Ishikawa (cell line): ENCODE results near the gene PAK2.

Experiments used
- CEBPB ChIP-seq: IDR thresholded peaks from 2 replicates; pipeline ENCODE4 v1.6.1; 2012
- CREB1 ChIP-seq: IDR thresholded peaks from 2 replicates; pipeline ENCODE4 v1.6.1; 2012; ENCODE audit warnings: low read depth
- EGR1 ChIP-seq: IDR thresholded peaks from 2 replicates; pipeline ENCODE4 v1.6.1; 2012
- EP300 ChIP-seq: IDR thresholded peaks from 2 replicates; pipeline ENCODE4 v1.6.1; 2012; ENCODE audit warnings: borderline replicate concordance
- FOXM1 ChIP-seq: IDR thresholded peaks from 2 replicates; pipeline ENCODE4 v1.6.1; 2012; ENCODE audit warnings: low read depth, borderline replicate concordance
- MAX ChIP-seq: IDR thresholded peaks from 2 replicates; pipeline ENCODE4 v1.6.1; 2012
- NFIC ChIP-seq: IDR thresholded peaks from 2 replicates; pipeline ENCODE4 v1.6.1; 2012
- RAD21 ChIP-seq: IDR thresholded peaks from 2 replicates; pipeline ENCODE4 v1.6.1; 2012; ENCODE audit warnings: low read depth
- REST ChIP-seq: IDR thresholded peaks from 2 replicates; pipeline ENCODE4 v1.6.1; 2012; ENCODE audit warnings: low read depth, mild to moderate bottlenecking
- TAF1 ChIP-seq: IDR thresholded peaks from 2 replicates; pipeline ENCODE4 v1.6.1; 2012; ENCODE audit warnings: low read depth, mild to moderate bottlenecking
- TCF12 ChIP-seq: IDR thresholded peaks from 2 replicates; pipeline ENCODE4 v1.6.1; 2012; ENCODE audit warnings: low read depth
- TEAD4 ChIP-seq: IDR thresholded peaks from 2 replicates; pipeline ENCODE4 v1.6.1; 2012
- USF1 ChIP-seq: IDR thresholded peaks from 2 replicates; pipeline ENCODE4 v1.6.1; 2012
- YY1 ChIP-seq: IDR thresholded peaks from 2 replicates; pipeline ENCODE4 v1.6.1; 2012; ENCODE audit warnings: low read depth
- ZBTB7A ChIP-seq: IDR thresholded peaks from 2 replicates; pipeline ENCODE4 v1.6.1; 2012; ENCODE audit warnings: low read depth

Gene PAK2

GRCh38 chr3:196774191-196774820 lies 34.6 kb downstream of the PAK2 start:
- TF ChIP-seq RAD21: no peak
- TF ChIP-seq TEAD4: no peak
- no peak for TF ChIP-seq ZBTB7A
- no peak for TF ChIP-seq NFIC
- no peak for TF ChIP-seq EP300
- no peak for TF ChIP-seq EGR1
- TF ChIP-seq TAF1: no peak
- TF ChIP-seq MAX: no peak
- no peak for TF ChIP-seq FOXM1
- TF ChIP-seq USF1: no peak
- TF ChIP-seq CEBPB: no peak
- TF ChIP-seq TCF12: no peak
- TF ChIP-seq YY1: no peak
- no peak for TF ChIP-seq REST

GRCh38 chr3:196774848-196775422 lies 35.3 kb downstream of the PAK2 start:
- TF ChIP-seq FOXM1 (no peak), EP300 (no peak), ZBTB7A (no peak), CREB1 (no peak), YY1 (no peak), RAD21 (no peak), TCF12 (no peak), TEAD4 (no peak), CEBPB (no peak), TAF1 (no peak), MAX (no peak), REST (no peak), EGR1 (no peak)

GRCh38 chr3:196775938-196776337 lies 36.3 kb downstream of the PAK2 start:
- TF ChIP-seq EP300 (no peak), RAD21 (no peak)

GRCh38 chr3:196777836-196778235 lies 38.2 kb downstream of the PAK2 start:
- TF ChIP-seq NFIC (no peak), ZBTB7A (no peak), MAX (no peak)

GRCh38 chr3:196778755-196779154 lies 39.1 kb downstream of the PAK2 start:
- no peak for TF ChIP-seq EGR1
- TF ChIP-seq ZBTB7A: no peak
- no peak for TF ChIP-seq YY1
- no peak for TF ChIP-seq NFIC
- TF ChIP-seq USF1: no peak
- TF ChIP-seq EP300: no peak
- TF ChIP-seq FOXM1: no peak
- TF ChIP-seq TAF1: no peak
- no peak for TF ChIP-seq REST
- no peak for TF ChIP-seq MAX
- TF ChIP-seq TEAD4: no peak
- no peak for TF ChIP-seq CREB1
